Measurements from ENCODE around the gene BAAT. TPM values are rescaled to one million over a fixed set of nuclear protein-coding genes. Genes with fewer than 3 reads are reported as not detected.

The BAAT gene
- total and polyA plus RNA-seq, 9 of the 15 experiments (the other 6 are each of a cell fraction or from before 2014, with no cell fraction given): 0.17 to 0.76 (median 0.32) TPM

GRCh38 chr9:101326501-101326900 is 58.3 kb downstream of the BAAT start:
- ChIA-PET POLR2A (no interaction called here), CTCF (ENCODE audit: low intra/inter-chr PET ratio) (no interaction called here)
- TF ChIP-seq NFIX (CRISPR knock-in tag; IDR thresholded peaks at IDR 0.05; ENCODE audit: low read depth) (no peak), XRCC5 (IDR thresholded peaks at IDR 0.05; ENCODE audit: low read depth, low read length) (no peak), SIX5 (IDR thresholded peaks at IDR 0.05; ENCODE audit: borderline replicate concordance in 1 of 2, insufficient read depth in 1 of 2, low read depth in 1 of 2, low read length in 2 of 2) (no peak), CREM (IDR thresholded peaks at IDR 0.05; ENCODE audit: low read depth) (no peak), ZNF24 (IDR thresholded peaks at IDR 0.05) (no peak), ZNF609 (CRISPR knock-in tag; IDR thresholded peaks at IDR 0.05; ENCODE audit: borderline replicate concordance) (no peak), CGGBP1 (CRISPR knock-in tag; IDR thresholded peaks at IDR 0.05) (no peak), CSDE1 (IDR thresholded peaks at IDR 0.05) (no peak), NFE2L1 (tag; IDR thresholded peaks at IDR 0.05; ENCODE audit: borderline replicate concordance, low read depth) (no peak), CBX2 (IDR thresholded peaks at IDR 0.05; ENCODE audit: insufficient read depth, low read length, poor library complexity, severe bottlenecking) (no peak), SREBF1 (IDR thresholded peaks at IDR 0.05; ENCODE audit: borderline replicate concordance, low read depth, low read length) (no peak), GTF2E2 (tag; IDR thresholded peaks at IDR 0.05) (no peak), RERE (CRISPR knock-in tag; IDR thresholded peaks at IDR 0.05; ENCODE audit: borderline replicate concordance) (no peak)

More at GRCh38 chr9:101326501-101326900, 58.3 kb downstream of the BAAT start:
- H3K4me3 ChIP-seq: no peak overlapping the region
- FAIRE-seq (no peak), ATAC-seq (no peak), DNase-seq (ENCODE audit: extremely low read depth in 1 of 4, low spot score in 3 of 4) (no peak)
- no peak overlapping the region for H3K27ac ChIP-seq (ENCODE audit: extremely low read depth, low read depth, low read length)
- no peaks in the 10 kb centered on the region for H4K20me1 ChIP-seq (replicated peaks; ENCODE audit: control insufficient read depth, insufficient read depth, low read length)
- no TSS peak for BruUV-seq (replicated peaks)
- WGBS (ENCODE audit: insufficient coverage, low coverage, missing lambda C conversion rate): 72% methylated on average over 1 of the region's 1 CpG
- no peaks in the 10 kb centered on the region for H3K9me1 ChIP-seq (ENCODE audit: control insufficient read depth, insufficient read depth, low read length)
- in situ Hi-C loops (cut with MboI): no loop called here
- no peaks in the 10 kb centered on the region for H3K36me3 ChIP-seq (ENCODE audit: control insufficient read depth, insufficient read depth, low read length)
- no peaks in the 10 kb centered on the region for H3K27me3 ChIP-seq (ENCODE audit: control insufficient read depth in 2 of 2, insufficient read depth in 2 of 2, low read length in 2 of 2)
- H2AFZ ChIP-seq (ENCODE audit: low read depth, low read length): no peak overlapping the region
- H3K79me2 ChIP-seq (ENCODE audit: control insufficient read depth, insufficient read depth, low read length): no peaks in the 10 kb centered on the region
- H3K9me3 ChIP-seq (replicated peaks; ENCODE audit: control insufficient read depth, insufficient read depth, low read depth, low read length): peaks cover 5% of the 10 kb centered on the region; the same call in 1 of the 2 replicates
- intact Hi-C loops (cut with micrococcal nuclease): no loop called here
- H3K9ac ChIP-seq (ENCODE audit: insufficient read depth in 1 of 2, low read depth in 2 of 2, low read length in 2 of 2): no peak overlapping the region
- peaks cover 0 to 2% of the 10 kb centered on the region in 2 experiments; a peak in 2 of 5 replicates for H3K4me1 ChIP-seq (replicated peaks in 1 of 2; ENCODE audit: control insufficient read depth in 2 of 2, insufficient read depth in 2 of 2, low read length in 2 of 2)
- H3K4me2 ChIP-seq (ENCODE audit: insufficient read depth, low read length): no peak overlapping the region

Data from K562 (cell line).